Panc1 (cell line): ENCODE measurements around the gene ZNF578. TPM values are rescaled to one million over a fixed set of nuclear protein-coding genes. Genes with fewer than 3 reads are reported as not detected.
A peak's percentile ranks its signal among the peaks of the same experiment; 100 is the strongest.

ENCODE experiments used
- ATAC-seq: fragments of 200-7000 bp; cut with Tn5 transposase; 2 replicates; pipeline ENCODE4 v1.9.1; 2020; ENCODE audit warnings: mild to moderate bottlenecking, moderate library complexity
- BruUV-seq: library from RNA; stranded (reverse); fragments of 400-500 nt; replicated peaks from 2 replicates; lab custom pipeline; 2021; lab: Mats Ljungman, UMichigan
- CTCF ChIA-PET: fragments of 300-600 bp; sonication (Branson Sonifier 250); formaldehyde crosslinking; loops from one replicate; lab custom pipeline; 2022; ENCODE audit warnings: antibody characterized with exemption; lab: Charles Lee
- POLR2A ChIA-PET: fragments of 300-600 bp; sonication (Branson Sonifier 250); formaldehyde crosslinking; loops from one replicate; lab custom pipeline; 2022; ENCODE audit warnings: antibody characterized with exemption; lab: Charles Lee
- DNase-seq: peaks from one replicate; pipeline ENCODE4 v3.0.0-alpha.2; 2010; ENCODE audit warnings: low read depth, low spot score
- H3K27ac ChIP-seq: 2 replicates; pipeline ENCODE4 v1.5.1; 2011; ENCODE audit warnings: mild to moderate bottlenecking, low read length, inconsistent platforms
- H3K27me3 ChIP-seq: fragments of 200-500 bp; sonication (Bioruptor generic); 2 replicates; pipeline ENCODE4 v1.6.0; 2014; ENCODE audit warnings: low read length, inconsistent platforms; ENCODE audit not compliant: control insufficient read depth, insufficient read depth
- H3K36me3 ChIP-seq: fragments of 200-500 bp; sonication (Bioruptor generic); 2 replicates; pipeline ENCODE4 v1.5.1; 2014; ENCODE audit warnings: inconsistent platforms, mild to moderate bottlenecking, low read length, moderate library complexity; ENCODE audit not compliant: control insufficient read depth, insufficient read depth
- H3K4me1 ChIP-seq: 2 replicates; pipeline ENCODE4 v1.5.1; 2011; ENCODE audit warnings: inconsistent platforms, mild to moderate bottlenecking, low read length, moderate library complexity; ENCODE audit not compliant: control insufficient read depth, insufficient read depth
- H3K4me3 ChIP-seq, 2 experiments: 2 replicates each; pipeline ENCODE4 v1.5.1; 2011 to 2012; ENCODE audit warnings: low read depth in 2 of 2, low read length in 2 of 2, mild to moderate bottlenecking in 2 of 2, inconsistent platforms in 1 of 2, moderate library complexity in 1 of 2
- H3K9me3 ChIP-seq: fragments of 200-500 bp; sonication (Bioruptor generic); 2 replicates; pipeline ENCODE4 v1.5.1; 2014; ENCODE audit warnings: low read depth, mild to moderate bottlenecking, inconsistent platforms, low read length, moderate library complexity; ENCODE audit not compliant: control insufficient read depth, insufficient read depth
- POLR2AphosphoS5 ChIP-seq: IDR thresholded peaks from 2 replicates; pipeline ENCODE4 v1.6.1; 2012; ENCODE audit warnings: mild to moderate bottlenecking, low read depth, low read length, moderate library complexity
- SIN3A ChIP-seq: IDR thresholded peaks from 2 replicates; pipeline ENCODE4 v1.6.1; 2012; ENCODE audit warnings: low read depth, mild to moderate bottlenecking, low read length, moderate library complexity, borderline replicate concordance; ENCODE audit not compliant: insufficient read depth
- TCF7L2 ChIP-seq: IDR thresholded peaks from 2 replicates; pipeline ENCODE4 v1.6.1; 2011; ENCODE audit warnings: mild to moderate bottlenecking, low read depth, low read length, inconsistent platforms
- in situ Hi-C: cut with HindIII; loops from 2 replicates; pipeline ENCODE4 v1.10.0; 2016; ENCODE audit warnings: low sequenced_read_pairs, low pct_unique_long_range_greater_than_20kb
- intact Hi-C: fragments of 100-400 bp; cut with micrococcal nuclease; formaldehyde crosslinking; loops from one replicate; pipeline ENCODE4 v1.10.0; 2022; ENCODE audit not compliant: unreplicated experiment
- total RNA-seq: library from RNA; stranded (reverse); gene quantifications from one replicate; pipeline ENCODE4 v1.2.1, GENCODE V29; 2021; ENCODE audit not compliant: unreplicated experiment
- TF ChIP-seq, protein P1 (sequence below), 2 experiments: IDR thresholded peaks; 2 replicates each; pipeline ENCODE4 v1.6.1; 2011 to 2012; ENCODE audit warnings: low read depth in 2 of 2, control low read depth in 1 of 2, low read length in 1 of 2, mild to moderate bottlenecking in 1 of 2, moderate library complexity in 1 of 2; ENCODE audit not compliant: insufficient read depth in 1 of 2
- TF ChIP-seq, protein P2 (sequence below): fragments of 450-650 bp; IDR thresholded peaks from 2 replicates; pipeline ENCODE4 v1.5.1; 2017; ENCODE audit warnings: mild to moderate bottlenecking

The ZNF578 gene
- total RNA-seq, 1 experiment from 2014 or later = not detected

DNA sequence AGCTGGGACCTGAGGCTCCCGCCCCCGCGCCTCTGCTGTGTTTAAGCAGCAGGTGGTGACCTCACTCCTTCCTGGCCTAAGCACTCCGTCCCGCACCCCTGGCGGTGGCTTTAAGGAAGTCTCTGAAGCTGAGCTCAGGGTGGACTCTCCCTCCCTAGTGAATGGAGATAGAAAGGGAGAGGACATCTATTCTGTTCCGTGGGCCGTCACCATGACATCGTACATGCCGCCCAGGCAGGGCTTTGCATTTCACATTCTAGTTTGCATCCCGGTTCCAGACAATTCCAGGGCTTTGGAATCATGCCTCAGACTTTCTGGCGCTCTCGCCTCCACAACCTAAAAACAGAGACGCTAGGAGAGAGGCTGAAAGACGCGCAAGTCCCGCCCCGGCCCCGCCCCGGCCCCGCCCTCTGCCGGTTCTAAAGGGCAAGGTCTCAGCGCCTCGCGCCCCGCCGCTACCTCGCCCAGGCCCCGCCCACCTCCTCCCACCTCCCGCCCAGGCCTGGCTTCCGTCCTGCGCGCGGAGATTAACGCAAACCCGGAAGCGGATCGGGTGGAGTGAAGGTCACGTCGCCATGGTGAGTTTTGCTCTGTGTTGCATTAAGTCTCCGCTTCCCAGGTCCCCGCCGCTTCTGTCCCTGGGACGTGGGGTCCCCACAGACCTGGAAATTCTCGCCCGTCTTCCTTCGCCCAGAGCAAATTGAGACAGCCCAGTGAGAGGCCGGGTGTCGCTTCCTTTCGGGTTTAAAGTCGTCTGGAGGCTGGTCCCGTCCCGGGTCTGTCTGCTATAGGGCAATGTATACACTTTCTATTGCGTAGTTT, 74.0 kb downstream of the ZNF578 start, which contains the start of gene ZNF808:
ZNF808 (plus strand) TSS at position 535 of the 822 bp plus-strand sequence. CDS start 15,617 bp downstream, outside the sequence.
- peaks cover 4% of the 10 kb centered on the region; the same call in 1 of the 2 replicates for H3K36me3 ChIP-seq
- in situ Hi-C loops = no loop called here
- ChIA-PET POLR2A (interaction anchor here (0.5 to 0.7 kb wide), 3 partner anchors 83 to 371 kb away, joined by 6 to 8 read pairs (median 7); no protein-coding TSS in a partner anchor), CTCF (no interaction called here)
- H3K4me1 ChIP-seq = no peaks in the 10 kb centered on the region; the same call in 1 of the 2 replicates
- intact Hi-C loops = no loop called here
- H3K9me3 ChIP-seq = 0 out of 2 replicates have a peak, but pooled peaks cover 3% of the 10 kb centered on the region
- TF ChIP-seq POLR2AphosphoS5 = peak; percentile 61; the same call in 1 of the 2 replicates
- TF ChIP-seq, protein P1, sequence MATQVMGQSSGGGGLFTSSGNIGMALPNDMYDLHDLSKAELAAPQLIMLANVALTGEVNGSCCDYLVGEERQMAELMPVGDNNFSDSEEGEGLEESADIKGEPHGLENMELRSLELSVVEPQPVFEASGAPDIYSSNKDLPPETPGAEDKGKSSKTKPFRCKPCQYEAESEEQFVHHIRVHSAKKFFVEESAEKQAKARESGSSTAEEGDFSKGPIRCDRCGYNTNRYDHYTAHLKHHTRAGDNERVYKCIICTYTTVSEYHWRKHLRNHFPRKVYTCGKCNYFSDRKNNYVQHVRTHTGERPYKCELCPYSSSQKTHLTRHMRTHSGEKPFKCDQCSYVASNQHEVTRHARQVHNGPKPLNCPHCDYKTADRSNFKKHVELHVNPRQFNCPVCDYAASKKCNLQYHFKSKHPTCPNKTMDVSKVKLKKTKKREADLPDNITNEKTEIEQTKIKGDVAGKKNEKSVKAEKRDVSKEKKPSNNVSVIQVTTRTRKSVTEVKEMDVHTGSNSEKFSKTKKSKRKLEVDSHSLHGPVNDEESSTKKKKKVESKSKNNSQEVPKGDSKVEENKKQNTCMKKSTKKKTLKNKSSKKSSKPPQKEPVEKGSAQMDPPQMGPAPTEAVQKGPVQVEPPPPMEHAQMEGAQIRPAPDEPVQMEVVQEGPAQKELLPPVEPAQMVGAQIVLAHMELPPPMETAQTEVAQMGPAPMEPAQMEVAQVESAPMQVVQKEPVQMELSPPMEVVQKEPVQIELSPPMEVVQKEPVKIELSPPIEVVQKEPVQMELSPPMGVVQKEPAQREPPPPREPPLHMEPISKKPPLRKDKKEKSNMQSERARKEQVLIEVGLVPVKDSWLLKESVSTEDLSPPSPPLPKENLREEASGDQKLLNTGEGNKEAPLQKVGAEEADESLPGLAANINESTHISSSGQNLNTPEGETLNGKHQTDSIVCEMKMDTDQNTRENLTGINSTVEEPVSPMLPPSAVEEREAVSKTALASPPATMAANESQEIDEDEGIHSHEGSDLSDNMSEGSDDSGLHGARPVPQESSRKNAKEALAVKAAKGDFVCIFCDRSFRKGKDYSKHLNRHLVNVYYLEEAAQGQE (IDR thresholded peaks at IDR 0.05; ENCODE audit: insufficient read depth in 1 of 2, low read depth in 2 of 2, low read length in 1 of 2) = no peak
- TF ChIP-seq, protein P2, sequence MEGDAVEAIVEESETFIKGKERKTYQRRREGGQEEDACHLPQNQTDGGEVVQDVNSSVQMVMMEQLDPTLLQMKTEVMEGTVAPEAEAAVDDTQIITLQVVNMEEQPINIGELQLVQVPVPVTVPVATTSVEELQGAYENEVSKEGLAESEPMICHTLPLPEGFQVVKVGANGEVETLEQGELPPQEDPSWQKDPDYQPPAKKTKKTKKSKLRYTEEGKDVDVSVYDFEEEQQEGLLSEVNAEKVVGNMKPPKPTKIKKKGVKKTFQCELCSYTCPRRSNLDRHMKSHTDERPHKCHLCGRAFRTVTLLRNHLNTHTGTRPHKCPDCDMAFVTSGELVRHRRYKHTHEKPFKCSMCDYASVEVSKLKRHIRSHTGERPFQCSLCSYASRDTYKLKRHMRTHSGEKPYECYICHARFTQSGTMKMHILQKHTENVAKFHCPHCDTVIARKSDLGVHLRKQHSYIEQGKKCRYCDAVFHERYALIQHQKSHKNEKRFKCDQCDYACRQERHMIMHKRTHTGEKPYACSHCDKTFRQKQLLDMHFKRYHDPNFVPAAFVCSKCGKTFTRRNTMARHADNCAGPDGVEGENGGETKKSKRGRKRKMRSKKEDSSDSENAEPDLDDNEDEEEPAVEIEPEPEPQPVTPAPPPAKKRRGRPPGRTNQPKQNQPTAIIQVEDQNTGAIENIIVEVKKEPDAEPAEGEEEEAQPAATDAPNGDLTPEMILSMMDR = no peak; the same call in 1 of the 2 replicates
- 0 out of 2 replicates have a peak, but pooled peaks have one; percentile 38 for TF ChIP-seq TCF7L2
- no peak for TF ChIP-seq SIN3A
- DNase-seq = peak; percentile 48
- peak; percentile 98 for ATAC-seq
- H3K4me3 ChIP-seq = peak within 1 kb of the TSS; percentile 79 to 86
- BruUV-seq = no TSS peak
- H3K27me3 ChIP-seq = no peaks in the 10 kb centered on the region
- peak within 1 kb of the TSS; percentile 89 for H3K27ac ChIP-seq

DNA sequence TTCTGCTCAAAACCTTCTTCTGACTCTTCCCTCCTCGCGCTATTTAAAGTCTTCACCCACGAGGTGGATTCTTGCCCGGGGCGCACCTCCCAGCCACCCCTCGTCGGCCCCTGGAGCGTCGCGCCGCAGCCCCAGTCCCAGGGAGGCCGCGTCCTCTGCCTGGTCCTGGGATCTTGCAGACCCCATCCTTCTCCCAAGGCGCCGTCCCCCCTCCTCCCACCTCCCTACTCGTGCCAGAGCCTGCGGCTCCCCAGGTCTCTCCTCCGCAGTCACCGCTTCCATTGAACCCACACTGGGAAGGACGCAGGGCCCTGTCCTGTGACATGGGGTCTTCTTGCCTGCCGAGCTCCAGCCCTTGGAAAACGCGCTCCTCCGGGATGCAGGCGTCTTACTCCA, 74.6 kb downstream of the ZNF578 start:
- in situ Hi-C loops = no loop called here

More for the DNA sequence above, 74.6 kb downstream of the ZNF578 start:
- 0 out of 2 replicates have a peak, but pooled peaks cover 3% of the 10 kb centered on the region for H3K9me3 ChIP-seq
- TSS peak; percentile 89 for BruUV-seq
- H3K27me3 ChIP-seq = no peaks in the 10 kb centered on the region
- ChIA-PET CTCF (no interaction called here), POLR2A (interaction anchor here (0.6 kb wide), 1 partner anchor 82 kb away, joined by 6 read pairs; no protein-coding TSS in a partner anchor)
- peak overlapping the region; percentile 89 for H3K27ac ChIP-seq
- ATAC-seq (peak; percentile 24), DNase-seq (no peak)
- peak overlapping the region; percentile 79 to 86 for H3K4me3 ChIP-seq
- H3K36me3 ChIP-seq = peaks cover 4% of the 10 kb centered on the region; the same call in 1 of the 2 replicates
- TF ChIP-seq, protein P1 (IDR thresholded peaks at IDR 0.05; ENCODE audit: insufficient read depth in 1 of 2, low read depth in 2 of 2, low read length in 1 of 2) = no peak
- TF ChIP-seq, protein P2 = no peak
- TF ChIP-seq TCF7L2 (no peak), POLR2AphosphoS5 (no peak), SIN3A (no peak)
- intact Hi-C loops = no loop called here
- H3K4me1 ChIP-seq = no peaks in the 10 kb centered on the region; the same call in 1 of the 2 replicates
